Hepatocyte (in vitro differentiated cells): ENCODE data around the gene DAAM2.

ENCODE experiments used
- CTCF ChIP-seq: fragments of 200-600 bp; sonication (generic); IDR thresholded peaks from 2 replicates; pipeline ENCODE4 v1.5.1; 2016; ENCODE audit warnings: antibody characterized with exemption, mild to moderate bottlenecking; ENCODE audit not compliant: poor library complexity
- EZH2phosphoT487 ChIP-seq: fragments of 200-600 bp; sonication (generic); IDR thresholded peaks from one replicate; pipeline ENCODE4 v1.6.1; 2018; ENCODE audit warnings: antibody characterized with exemption, mild to moderate bottlenecking, low read depth, moderate library complexity; ENCODE audit not compliant: unreplicated experiment, severe bottlenecking

DNA sequence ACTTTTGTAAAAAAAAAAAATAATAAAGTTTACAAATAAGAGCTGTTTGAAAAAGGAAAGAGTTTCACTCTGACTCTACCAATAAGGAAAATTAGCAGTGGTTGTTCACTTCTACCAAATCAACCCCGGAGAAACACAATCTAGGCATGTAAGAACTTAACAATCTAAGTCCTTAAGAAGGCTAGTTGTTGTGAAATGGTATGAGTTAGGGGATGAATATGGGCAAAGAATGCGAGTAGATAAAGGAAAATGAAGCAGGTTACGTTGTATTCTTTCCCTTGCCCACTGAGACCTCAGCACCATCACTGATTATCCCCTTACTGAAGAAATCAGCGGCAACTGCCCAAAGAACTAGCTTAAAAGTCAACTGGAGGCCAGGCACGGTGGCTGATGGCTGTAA lies 126.7 kb downstream of the DAAM2 start:
- TF ChIP-seq CTCF (no peak), EZH2phosphoT487 (no peak)
